ENCODE data around the gene CCDC85C. TPM values are rescaled to one million over a fixed set of nuclear protein-coding genes. Genes with fewer than 3 reads are reported as not detected.

The CCDC85C gene
- total and polyA plus RNA-seq, 2 of the 8 experiments (the other 6 are each of a cell fraction or from before 2014, with no cell fraction given): 16.8 to 35.8 TPM

DNA sequence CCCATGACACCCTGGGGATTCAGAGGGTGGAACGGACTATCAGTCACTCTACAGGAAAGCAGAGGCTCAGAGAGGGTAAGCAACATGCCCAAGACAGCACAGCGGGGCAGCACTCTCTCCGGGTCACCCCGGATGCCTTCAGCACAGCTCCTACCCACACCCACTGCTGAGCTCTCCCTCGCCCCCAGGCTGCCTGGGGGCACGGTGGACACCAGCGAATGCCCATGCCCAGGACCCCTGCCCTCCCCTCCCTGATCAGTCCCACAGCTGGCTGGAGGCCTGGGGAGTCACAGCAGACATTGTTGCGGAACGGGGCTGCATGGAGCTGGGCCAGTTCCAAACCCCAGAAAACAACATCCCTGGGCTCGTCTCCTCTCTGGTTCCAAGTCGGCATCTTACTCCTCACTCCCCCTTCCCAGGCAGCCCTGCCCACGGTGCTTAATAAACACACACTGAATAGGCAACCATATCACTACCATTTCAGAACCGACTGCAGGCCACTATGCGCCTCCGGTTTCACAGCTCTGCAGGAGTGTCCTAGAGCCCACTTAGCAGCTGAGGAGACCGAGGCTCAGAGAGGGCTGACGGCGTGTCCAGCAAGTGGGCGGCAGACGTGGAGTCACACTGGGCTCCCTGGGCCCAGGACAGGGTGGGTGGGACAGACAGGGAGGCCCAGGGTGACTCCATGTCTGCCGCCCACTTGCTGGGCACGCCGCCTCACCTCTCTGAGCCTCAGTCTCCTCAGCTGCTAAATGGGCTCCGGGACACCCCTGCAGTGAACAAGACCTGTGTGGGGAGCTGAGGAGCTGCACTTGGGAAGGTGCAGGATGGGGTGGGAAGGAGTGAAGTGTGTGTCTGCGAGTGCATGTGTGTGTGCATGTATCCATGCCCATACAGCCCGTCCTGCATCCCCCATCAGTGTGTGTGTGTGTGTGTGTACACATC lies 27.0 kb downstream of the CCDC85C start:
- FAIRE-seq: no peak
- Histone ChIP-seq H3K4me1 (replicated peaks in 1 of 4; ENCODE audit: control insufficient read depth in 3 of 4, insufficient read depth in 4 of 4, low read length in 3 of 4) (peaks cover 7 to 71% (median 55%) of the 10 kb centered on the region in 4 experiments), H3K27ac (ENCODE audit: low read depth, low read length) (no peak overlapping the region)

More for the DNA sequence above, 27.0 kb downstream of the CCDC85C start:
- no peak overlapping the region for H2BK120ac ChIP-seq (replicated peaks; ENCODE audit: low read depth, low read length)
- ChIA-PET CTCF (ENCODE audit: partially characterized antibody) (interaction anchor here (0.6 to 6.2 kb wide), 16 partner anchors 10 to 865 kb away, joined by 3 to 35 read pairs (median 6); no protein-coding TSS in a partner anchor), POLR2A (ENCODE audit: partially characterized antibody) (interaction anchor here (2.0 kb wide), 1 partner anchor 27 kb away, joined by 6 read pairs; the partner anchor contains the start of gene CCDC85C)
- 0 out of 2 replicates have a peak overlapping the region, but pooled peaks have one; percentile 18 for H2BK20ac ChIP-seq (ENCODE audit: low read length)
- no peaks in the 10 kb centered on the region for H3K36me3 ChIP-seq (ENCODE audit: control insufficient read depth in 2 of 4, insufficient read depth in 4 of 4, low read length in 3 of 4)
- peaks cover 45% of the 10 kb centered on the region for H3K79me1 ChIP-seq (ENCODE audit: low read depth, low read length)
- H3K9me3 ChIP-seq (ENCODE audit: insufficient read depth in 2 of 2, low read depth in 1 of 2, low read length in 1 of 2): no peaks in the 10 kb centered on the region
- H3K23me2 ChIP-seq (ENCODE audit: low read depth, low read length): no peaks in the 10 kb centered on the region
- WGBS, 2 experiments (ENCODE audit: extremely low coverage in 1 of 2, insufficient coverage in 1 of 2, insufficient read length in 1 of 2, insufficient replicate concordance in 2 of 2, low coverage in 1 of 2, low lambda C conversion rate in 2 of 2, missing lambda C conversion rate in 1 of 2): 89% methylated on average over 19 of the region's 26 CpGs; no CpG with 5 or more reads in 1 of the 2 experiments
- H4K20me1 ChIP-seq (replicated peaks in 1 of 2; ENCODE audit: control insufficient read depth in 1 of 2, insufficient read depth in 2 of 2, low read length in 2 of 2): peaks cover 16 to 39% of the 10 kb centered on the region in 2 experiments
- no peak overlapping the region for H2AK5ac ChIP-seq (ENCODE audit: low read depth, low read length)
- H3K9ac ChIP-seq (replicated peaks in 1 of 4; ENCODE audit: extremely low read depth in 1 of 4, low read depth in 3 of 4, low read length in 3 of 4): no peak overlapping the region
- peak overlapping the region; percentile 79; the same call in 1 of the 2 replicates for H4K8ac ChIP-seq (ENCODE audit: extremely low read depth, insufficient read depth, low read length)
- H3K79me2 ChIP-seq (ENCODE audit: control insufficient read depth in 1 of 2, insufficient read depth in 2 of 2, low read length in 2 of 2): peaks cover 0 to 69% of the 10 kb centered on the region in 2 experiments; a peak in 1 of 4 replicates
- no peak overlapping the region for H3K4ac ChIP-seq (replicated peaks; ENCODE audit: insufficient read length, low read depth, low read length)
- H3K4me3 ChIP-seq (ENCODE audit: extremely low read depth in 1 of 4, insufficient read depth in 2 of 4, low read depth in 3 of 4, low read length in 4 of 4): no peak overlapping the region
- H2BK15ac ChIP-seq (ENCODE audit: low read length): 0 out of 2 replicates have a peak overlapping the region, but pooled peaks have one; percentile 29
- no peak overlapping the region for H3K4me2 ChIP-seq (ENCODE audit: insufficient read depth in 1 of 2, low read depth in 2 of 2, low read length in 2 of 2)
- H3K18ac ChIP-seq (ENCODE audit: extremely low read depth, low read length): no peak overlapping the region
- no peak overlapping the region for H2BK12ac ChIP-seq (ENCODE audit: low read depth, low read length)
- no peak overlapping the region for H2AFZ ChIP-seq (ENCODE audit: low read length)
- H3K23ac ChIP-seq (ENCODE audit: insufficient read length): no peak overlapping the region
- peak overlapping the region; percentile 62 for H4K91ac ChIP-seq (replicated peaks; ENCODE audit: insufficient read length, low read length)
- DNase-seq (ENCODE audit: low read depth in 1 of 2, low spot score in 2 of 2): no peak
- no peak overlapping the region for H3K56ac ChIP-seq (replicated peaks; ENCODE audit: insufficient read length, low read depth, low read length)
- peak overlapping the region; percentile 81 for H2BK5ac ChIP-seq (ENCODE audit: low read depth, low read length)
- no peak overlapping the region for H4K5ac ChIP-seq (ENCODE audit: insufficient read length, low read depth, low read length)
- TF ChIP-seq KDM5A (IDR thresholded peaks at IDR 0.05; ENCODE audit: low read length): no peak
- no peak for TF ChIP-seq POLR2AphosphoS5 (IDR thresholded peaks at IDR 0.05; ENCODE audit: low read depth, low read length)
- TF ChIP-seq KDM1A (IDR thresholded peaks at IDR 0.05; ENCODE audit: borderline replicate concordance, low read length): peak; percentile 83; the same call in 1 of the 2 replicates
- H3K14ac ChIP-seq (ENCODE audit: insufficient read length): no peak overlapping the region
- peaks cover 0 to 3% (median 0%) of the 10 kb centered on the region in 4 experiments; a peak in 2 of 7 replicates for H3K27me3 ChIP-seq (replicated peaks in 1 of 4; ENCODE audit: control insufficient read depth in 3 of 4, extremely low read depth in 1 of 4, insufficient read depth in 3 of 4, low read length in 3 of 4)

Measured in H1 (cell line).